GM11168 (cell line): ENCODE data around the gene PRR5.

Experiments used
- in situ Hi-C: fragments of 300-500 bp; cut with MboI; formaldehyde crosslinking; loops from one replicate; pipeline ENCODE4 v1.12.0; 2022; ENCODE audit warnings: low sequenced_read_pairs; ENCODE audit not compliant: unreplicated experiment

The PRR5 gene

DNA sequence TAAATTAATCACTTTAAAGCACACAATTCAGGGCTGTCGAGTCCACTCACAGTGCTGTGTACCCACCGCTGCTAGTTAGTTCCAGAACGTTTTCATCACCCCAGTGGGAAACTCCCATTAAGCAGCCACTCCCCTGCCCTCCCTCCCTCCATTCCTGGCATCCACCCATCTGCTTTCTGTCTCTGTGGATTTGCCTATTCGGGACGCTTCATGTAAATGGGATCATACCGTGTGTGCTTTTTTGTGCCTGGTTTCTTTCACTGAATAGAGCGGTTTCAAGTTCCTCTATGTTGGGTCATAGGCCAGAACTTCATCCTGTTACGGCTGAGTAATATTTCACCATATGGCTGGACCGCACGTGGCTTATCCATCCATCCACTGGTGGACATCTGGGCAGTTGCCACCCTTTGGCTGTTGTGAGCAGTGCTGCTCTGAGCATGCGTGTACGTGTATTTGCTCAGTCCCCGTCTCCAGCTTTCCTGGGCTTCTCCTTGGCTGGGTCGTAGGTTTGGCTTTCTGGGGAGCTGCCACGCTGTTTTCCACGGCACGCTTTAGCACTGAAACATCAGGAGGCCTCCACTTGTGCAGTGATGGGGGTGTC is 80.5 kb downstream of the PRR5 start:
- in situ Hi-C loops: no loop called here

DNA sequence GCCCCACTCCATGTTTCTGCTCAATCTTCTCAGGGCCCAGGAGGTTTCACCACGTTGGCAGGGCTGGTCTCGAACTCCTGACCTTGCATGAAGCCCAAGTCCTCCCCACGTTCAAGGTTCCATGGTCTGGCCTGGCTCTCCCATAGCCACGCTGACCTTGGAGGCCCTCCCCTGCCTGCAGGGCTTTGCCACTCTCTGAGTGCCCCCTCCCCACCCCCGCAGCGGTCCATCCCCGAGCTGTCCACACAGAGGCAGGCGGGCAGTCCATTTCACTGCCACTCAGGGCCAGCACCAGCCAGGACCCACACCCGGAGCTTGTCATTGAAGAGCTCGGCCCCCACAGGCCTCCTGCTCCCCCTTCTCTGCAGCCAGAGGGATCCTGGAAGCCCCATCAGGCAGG is 81.1 kb downstream of the PRR5 start:
- in situ Hi-C loops: no loop called here

DNA sequence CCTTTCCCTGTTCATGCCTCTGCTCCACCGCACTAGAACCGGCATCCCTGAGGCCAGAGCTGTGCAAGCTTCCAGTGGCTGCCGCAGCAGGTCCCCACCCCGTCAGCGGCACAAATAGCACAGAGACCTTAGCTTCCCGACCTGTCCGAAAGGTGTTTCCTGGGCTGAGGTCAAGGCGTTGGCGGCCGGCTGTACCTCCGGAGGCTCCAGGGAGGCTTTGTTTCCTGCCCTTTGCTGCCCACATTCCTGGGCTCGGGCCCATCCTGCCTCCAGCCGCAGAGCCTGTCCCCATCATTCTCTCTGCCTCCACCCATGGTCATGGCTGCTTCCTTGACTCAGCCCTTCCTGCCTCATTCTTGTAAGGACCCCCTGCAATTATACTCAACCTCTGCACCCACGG is 81.6 kb downstream of the PRR5 start:
- in situ Hi-C loops: no loop called here

DNA sequence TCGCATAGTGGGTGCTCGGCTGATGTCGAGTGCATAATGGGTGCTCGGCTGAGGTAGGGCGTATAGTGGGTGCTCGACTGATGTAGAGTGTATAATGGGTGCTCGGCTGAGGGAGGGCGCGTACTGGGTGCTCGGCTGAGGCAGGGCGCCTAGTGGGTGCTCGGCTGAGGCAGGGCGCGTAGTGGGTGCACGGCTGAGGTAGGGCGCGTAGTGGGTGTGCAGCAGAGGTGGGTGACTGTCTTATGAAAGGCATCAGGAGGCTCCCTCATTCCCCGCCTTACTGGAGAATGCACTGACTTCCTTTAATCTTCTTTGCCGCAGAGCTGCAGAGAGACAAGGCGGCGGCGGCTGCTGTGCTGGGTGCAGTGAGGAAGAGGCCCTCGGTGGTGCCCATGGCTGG is 84.1 kb downstream of the PRR5 start:
- in situ Hi-C loops: no loop called here

DNA sequence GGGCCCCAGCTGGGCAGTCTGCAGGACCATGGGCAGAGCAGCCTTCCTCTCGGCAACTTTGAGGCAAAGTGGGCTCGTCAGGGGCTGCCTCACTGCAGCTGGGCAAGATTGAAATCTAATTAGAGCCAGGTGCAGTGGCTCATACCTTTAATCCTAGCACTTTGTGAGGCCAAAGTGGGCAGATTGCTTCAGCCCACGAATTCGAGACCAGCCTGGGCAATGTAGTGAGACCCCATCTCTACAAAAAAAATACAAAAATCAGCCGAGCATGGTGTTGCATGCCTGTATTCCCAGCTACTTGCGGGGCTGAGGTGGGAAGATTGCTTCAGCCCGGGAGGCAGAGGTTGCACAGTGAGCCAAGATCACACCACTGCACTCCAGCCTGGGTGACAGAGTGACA is 84.6 kb downstream of the PRR5 start:
- in situ Hi-C loops: no loop called here
